ENCODE results near the gene LCTL. TPM values are rescaled to one million over a fixed set of nuclear protein-coding genes. Genes with fewer than 3 reads are reported as not detected.

Gene LCTL
- total RNA-seq, 2 donors from 2014 or later, result not detected

GRCh38 chr15:66574596-66574950 lies 8.8 kb upstream of the LCTL start:
- Histone ChIP-seq H3K4me1 (ENCODE audit: control insufficient read depth in 1 of 2, low read depth in 2 of 2) (peaks cover 0 to 10% of the 10 kb centered on the region in 2 donors), H3K27ac (no peak overlapping the region), H3K9me3 (no peaks in the 10 kb centered on the region), H3K27me3 (replicated peaks; ENCODE audit: insufficient read depth) (no peaks in the 10 kb centered on the region), H3K36me3 (no peaks in the 10 kb centered on the region), H3K4me3 (no peak overlapping the region)
- no peak for ATAC-seq (ENCODE audit: insufficient number of reproducible peaks, low FRiP score, low read depth)
- no peak for TF ChIP-seq CTCF (IDR thresholded peaks at IDR 0.05)
- DNase-seq (ENCODE audit: low spot score), result no peak

GRCh38 chr15:66573719-66574595 lies 8.2 kb upstream of the LCTL start:
- Histone ChIP-seq H3K9me3 (no peaks in the 10 kb centered on the region), H3K36me3 (no peaks in the 10 kb centered on the region), H3K4me3 (no peak overlapping the region), H3K27ac (no peak overlapping the region), H3K27me3 (replicated peaks; ENCODE audit: insufficient read depth) (no peaks in the 10 kb centered on the region), H3K4me1 (ENCODE audit: control insufficient read depth in 1 of 2, low read depth in 2 of 2) (peaks cover 0 to 10% of the 10 kb centered on the region in 2 donors)
- ATAC-seq (ENCODE audit: insufficient number of reproducible peaks, low FRiP score, low read depth) (no peak), DNase-seq (ENCODE audit: low spot score) (no peak)
- TF ChIP-seq CTCF (IDR thresholded peaks at IDR 0.05), result no peak

- Histone ChIP-seq H3K36me3 (no peaks in the 10 kb centered on the region), H3K9me3 (no peaks in the 10 kb centered on the region), H3K4me1 (ENCODE audit: control insufficient read depth in 1 of 2, low read depth in 2 of 2) (peaks cover 0 to 10% of the 10 kb centered on the region in 2 donors), H3K4me3 (no peak overlapping the region), H3K27me3 (replicated peaks; ENCODE audit: insufficient read depth) (no peaks in the 10 kb centered on the region), H3K27ac (no peak overlapping the region)
- TF ChIP-seq CTCF (IDR thresholded peaks at IDR 0.05), result no peak
- DNase-seq (ENCODE audit: low spot score) (no peak), ATAC-seq (ENCODE audit: insufficient number of reproducible peaks, low FRiP score, low read depth) (no peak)
These were observed 7.5 kb upstream of the LCTL start for GRCh38 chr15:66573348-66573718.

GRCh38 chr15:66572146-66572545 lies 6.3 kb upstream of the LCTL start:
- Histone ChIP-seq H3K27ac (no peak overlapping the region), H3K9me3 (no peaks in the 10 kb centered on the region), H3K27me3 (replicated peaks; ENCODE audit: insufficient read depth) (no peaks in the 10 kb centered on the region), H3K36me3 (no peaks in the 10 kb centered on the region), H3K4me1 (ENCODE audit: control insufficient read depth in 1 of 2, low read depth in 2 of 2) (peaks cover 0 to 10% of the 10 kb centered on the region in 2 donors), H3K4me3 (no peak overlapping the region)
- DNase-seq (ENCODE audit: low spot score) (no peak), ATAC-seq (ENCODE audit: insufficient number of reproducible peaks, low FRiP score, low read depth) (no peak)
- no peak for TF ChIP-seq CTCF (IDR thresholded peaks at IDR 0.05)

- Histone ChIP-seq H3K4me3 (no peak overlapping the region), H3K4me1 (ENCODE audit: control insufficient read depth in 1 of 2, low read depth in 2 of 2) (peaks cover 0 to 10% of the 10 kb centered on the region in 2 donors), H3K27me3 (replicated peaks; ENCODE audit: insufficient read depth) (no peaks in the 10 kb centered on the region), H3K9me3 (no peaks in the 10 kb centered on the region), H3K36me3 (no peaks in the 10 kb centered on the region), H3K27ac (no peak overlapping the region)
- DNase-seq (ENCODE audit: low spot score) (no peak), ATAC-seq (ENCODE audit: insufficient number of reproducible peaks, low FRiP score, low read depth) (no peak)
- TF ChIP-seq CTCF (IDR thresholded peaks at IDR 0.05), result no peak
These were observed 5.2 kb upstream of the LCTL start for GRCh38 chr15:66570842-66571478.
